ENCODE data around the gene NDUFA3. TPM values are rescaled to one million over a fixed set of nuclear protein-coding genes. Genes with fewer than 3 reads are reported as not detected.

Gene NDUFA3
- total and polyA plus RNA-seq, 10 of the 15 experiments (the other 5 are each of a cell fraction or from before 2014, with no cell fraction given) = 40.0 to 335 (median 153) TPM

DNA sequence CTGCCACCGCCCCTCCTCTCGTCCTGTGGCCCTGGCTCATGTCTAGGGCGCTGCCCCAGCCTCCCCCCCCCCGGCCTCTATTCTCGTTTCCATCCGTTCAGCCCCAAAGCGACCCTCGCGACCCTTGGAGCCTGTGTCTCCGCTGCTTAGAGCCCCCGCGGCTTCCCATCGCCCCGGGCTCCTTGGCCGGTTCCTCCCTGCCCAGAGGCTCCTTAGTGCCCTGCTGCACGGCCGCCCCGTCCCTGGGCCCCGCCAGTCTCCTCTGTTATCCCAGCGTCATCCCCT, 25.7 kb downstream of the NDUFA3 start:
- Histone ChIP-seq H3K36me3 (ENCODE audit: control insufficient read depth in 2 of 2, insufficient read depth in 2 of 2, low read length in 1 of 2) (peaks cover 0 to 27% of the 10 kb centered on the region in 2 experiments; a peak in 3 of 4 replicates), H3K9ac (ENCODE audit: control insufficient read depth, insufficient read depth, low read length) (no peak overlapping the region), H3K27me3 (replicated peaks in 1 of 2; ENCODE audit: control insufficient read depth in 2 of 2, insufficient read depth in 2 of 2, low read length in 1 of 2) (no peaks in the 10 kb centered on the region), H3K27ac (ENCODE audit: control insufficient read depth, insufficient read depth) (no peak overlapping the region), H2AFZ (ENCODE audit: control insufficient read depth, low read depth, low read length) (no peak overlapping the region), H3K4me2 (ENCODE audit: control insufficient read depth, insufficient read depth) (no peak overlapping the region), H3K79me2 (ENCODE audit: control insufficient read depth, insufficient read depth, low read length) (no peaks in the 10 kb centered on the region), H3K4me1 (ENCODE audit: control insufficient read depth, insufficient read depth, low read length) (no peaks in the 10 kb centered on the region), H4K20me1 (ENCODE audit: control insufficient read depth, insufficient read depth) (no peaks in the 10 kb centered on the region), H3K9me3 (replicated peaks; ENCODE audit: control insufficient read depth, insufficient read depth, low read length) (no peaks in the 10 kb centered on the region), H3K4me3 (no peak overlapping the region)
- CTCF ChIA-PET = no interaction called here
- BruUV-seq (replicated peaks) = no TSS peak
- no peak for TF ChIP-seq BCL11A (IDR thresholded peaks at IDR 0.05; ENCODE audit: low read depth, low read length)
- no peak for TF ChIP-seq WRNIP1 (IDR thresholded peaks at IDR 0.05; ENCODE audit: borderline replicate concordance, low read depth, low read length)
- TF ChIP-seq FOXK2 (IDR thresholded peaks at IDR 0.05) = no peak
- TF ChIP-seq CHD1 (IDR thresholded peaks at IDR 0.05; ENCODE audit: low read depth, low read length) = no peak
- TF ChIP-seq SP1 (IDR thresholded peaks at IDR 0.05; ENCODE audit: low read depth, low read length) = no peak
- TF ChIP-seq YY1 (IDR thresholded peaks at IDR 0.05; ENCODE audit: low read depth, low read length) = no peak
- TF ChIP-seq ESRRA (IDR thresholded peaks at IDR 0.05; ENCODE audit: low read length) = no peak
- no peak for TF ChIP-seq ZNF384 (IDR thresholded peaks at IDR 0.05; ENCODE audit: borderline replicate concordance, low read depth, low read length)
- no peak for TF ChIP-seq RAD21 (IDR thresholded peaks at IDR 0.05; ENCODE audit: insufficient read depth, low read depth, low read length)
- TF ChIP-seq MXI1 (IDR thresholded peaks at IDR 0.05; ENCODE audit: low read depth, low read length) = no peak
- intact Hi-C loops (cut with micrococcal nuclease; ENCODE audit: unreplicated experiment) (no loop called here), in situ Hi-C loops (cut with MboI) (loop anchor here (25.0 kb wide), 1 partner anchor 1534 kb away; the partner anchor contains the start of gene U2AF2)
- ATAC-seq = no peak
- RAD21 ChIA-PET (ENCODE audit: unreplicated experiment) = no interaction called here
- POLR2A ChIA-PET = no interaction called here
- no peak for DNase-seq (ENCODE audit: low read depth, low spot score)
- SMC1A ChIA-PET (ENCODE audit: uncharacterized antibody, unreplicated experiment) = no interaction called here
- 88% methylated on average over 14 of the region's 20 CpGs for WGBS (ENCODE audit: insufficient coverage, insufficient replicate concordance, low lambda C conversion rate, missing lambda C conversion rate)
- no peak for FAIRE-seq
